ENCODE data around the gene PSIP1.
"Not testable (repeated sequence)": the region's sequence is repeated elsewhere in the genome, so short reads cannot be mapped to it uniquely, and the experiment has no call there.

PSIP1 gene

GRCh38 chr9:15430920-15431844 is 79.6 kb downstream of the PSIP1 start:
- no peak for DNase-seq (ENCODE audit: low read depth)

GRCh38 chr9:15427702-15428101 is 83.1 kb downstream of the PSIP1 start:
- not testable (repeated sequence) for DNase-seq (ENCODE audit: low read depth)

- DNase-seq (ENCODE audit: low read depth): no peak
Measured at GRCh38 chr9:15426019-15426418, 84.8 kb downstream of the PSIP1 start.

- DNase-seq (ENCODE audit: low read depth): no peak
Measured at GRCh38 chr9:15423231-15423985, 87.4 kb downstream of the PSIP1 start.

- DNase-seq (ENCODE audit: low read depth): peak; percentile 86
Measured at GRCh38 chr9:15422372-15423230, 88.2 kb downstream of the PSIP1 start, which contains the start of gene SNAPC3. Gene SNAPC3, plus strand, starts transcription at chr9:15422876. Its CDS starts 4 bp downstream, at chr9:15422880.

- no peak for DNase-seq (ENCODE audit: low read depth)
Measured at GRCh38 chr9:15421990-15422371, 88.8 kb downstream of the PSIP1 start.

- no peak for DNase-seq (ENCODE audit: low read depth)
Measured at GRCh38 chr9:15421532-15421931, 89.2 kb downstream of the PSIP1 start.

GRCh38 chr9:15420796-15421195 is 90.0 kb downstream of the PSIP1 start:
- DNase-seq (ENCODE audit: low read depth): no peak

GRCh38 chr9:15417626-15418025 is 93.1 kb downstream of the PSIP1 start:
- no peak for DNase-seq (ENCODE audit: low read depth)

- DNase-seq (ENCODE audit: low read depth): no peak
Measured at GRCh38 chr9:15416880-15417279, 93.9 kb downstream of the PSIP1 start.

All from stimulated activated CD8-positive, alpha-beta memory T cell treated with anti-CD3 and anti-CD28 coated beads, Interleukin-7, amount 100 ng/mL, for 24 hours (primary cell).